ENCODE data around the gene KLHDC8B.
"Not testable (repeated sequence)": the region's sequence is repeated elsewhere in the genome, so short reads cannot be mapped to it uniquely, and the experiment has no call there.

KLHDC8B gene

DNA sequence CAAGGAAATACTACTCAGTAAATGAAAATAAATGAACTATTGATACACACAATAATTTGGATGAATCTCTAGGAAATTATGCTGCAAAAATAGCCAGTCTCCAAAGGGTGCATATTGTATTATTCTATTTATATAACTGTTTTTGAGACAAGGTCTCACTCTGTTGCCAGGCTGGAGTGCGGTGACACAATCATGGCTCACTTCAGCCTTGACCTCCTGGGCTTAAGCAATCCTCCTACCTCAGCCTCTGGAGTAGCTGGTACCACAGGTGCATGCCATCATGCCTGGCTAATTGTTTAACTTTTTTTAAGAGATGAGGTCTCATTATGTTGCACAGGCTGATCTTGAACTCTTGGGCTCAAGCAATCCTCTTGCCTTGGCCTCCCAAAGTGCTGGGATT, 12.5 kb downstream of the KLHDC8B start:
- peaks cover 11% of the 10 kb centered on the region for H3K27me3 Mint-ChIP-seq (ENCODE audit: low read depth)
- H3K9me3 Mint-ChIP-seq = no peaks in the 10 kb centered on the region
- no peak overlapping the region for H3K27ac Mint-ChIP-seq
- no peaks in the 10 kb centered on the region for H3K36me3 Mint-ChIP-seq (ENCODE audit: low read depth)
- no peak overlapping the region for H3K4me3 Mint-ChIP-seq
- H3K4me1 Mint-ChIP-seq (ENCODE audit: low read depth) = no peaks in the 10 kb centered on the region

DNA sequence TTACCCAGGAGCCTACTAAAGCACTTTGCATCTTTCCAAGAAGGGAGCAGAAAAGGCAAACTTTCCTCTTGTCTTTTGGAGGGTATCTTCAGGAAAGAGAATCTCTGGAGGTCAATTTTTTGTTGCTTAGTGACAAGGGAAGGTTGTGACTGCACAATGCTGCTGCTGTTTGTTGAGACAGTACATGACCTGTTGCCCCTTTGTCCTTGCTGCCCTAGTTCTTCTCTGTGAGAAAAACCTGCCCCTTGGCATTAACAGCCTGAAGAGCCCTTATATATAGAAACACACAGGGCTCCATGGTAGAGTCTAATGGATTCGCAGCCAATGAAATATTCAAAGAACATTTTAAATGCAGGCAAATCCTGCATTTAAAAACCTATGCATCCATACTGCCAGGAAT, 20.3 kb downstream of the KLHDC8B start:
- H3K4me3 Mint-ChIP-seq = no peak overlapping the region
- peaks cover 4% of the 10 kb centered on the region for H3K27me3 Mint-ChIP-seq (ENCODE audit: low read depth)
- no peak overlapping the region for H3K27ac Mint-ChIP-seq
- no peaks in the 10 kb centered on the region for H3K4me1 Mint-ChIP-seq (ENCODE audit: low read depth)
- H3K36me3 Mint-ChIP-seq (ENCODE audit: low read depth) = no peaks in the 10 kb centered on the region
- no peaks in the 10 kb centered on the region for H3K9me3 Mint-ChIP-seq

DNA sequence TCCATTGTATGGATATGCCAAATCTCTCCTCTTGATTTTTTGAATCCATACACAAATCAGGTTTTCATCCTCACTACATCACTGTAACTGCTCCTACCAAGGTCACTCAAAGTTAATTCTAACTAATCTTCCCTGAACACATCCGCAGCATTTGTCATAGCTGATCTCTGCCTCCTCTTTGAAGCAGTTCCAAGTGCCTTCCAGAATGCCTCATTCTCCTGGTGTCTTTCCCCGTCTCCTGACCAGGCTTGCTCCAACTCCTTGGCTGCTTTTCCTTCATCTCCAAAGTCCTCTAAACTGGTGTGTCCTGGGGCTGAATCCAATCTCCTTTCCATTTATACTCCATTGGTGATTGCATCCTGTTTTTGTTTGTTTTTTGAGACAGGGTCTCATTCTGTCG, 26.8 kb downstream of the KLHDC8B start:
- Mint-ChIP-seq H3K4me3 (no peak overlapping the region), H3K27me3 (ENCODE audit: low read depth) (peaks cover 9% of the 10 kb centered on the region), H3K36me3 (ENCODE audit: low read depth) (no peaks in the 10 kb centered on the region), H3K9me3 (peaks cover 6% of the 10 kb centered on the region), H3K27ac (no peak overlapping the region), H3K4me1 (ENCODE audit: low read depth) (no peaks in the 10 kb centered on the region)

DNA sequence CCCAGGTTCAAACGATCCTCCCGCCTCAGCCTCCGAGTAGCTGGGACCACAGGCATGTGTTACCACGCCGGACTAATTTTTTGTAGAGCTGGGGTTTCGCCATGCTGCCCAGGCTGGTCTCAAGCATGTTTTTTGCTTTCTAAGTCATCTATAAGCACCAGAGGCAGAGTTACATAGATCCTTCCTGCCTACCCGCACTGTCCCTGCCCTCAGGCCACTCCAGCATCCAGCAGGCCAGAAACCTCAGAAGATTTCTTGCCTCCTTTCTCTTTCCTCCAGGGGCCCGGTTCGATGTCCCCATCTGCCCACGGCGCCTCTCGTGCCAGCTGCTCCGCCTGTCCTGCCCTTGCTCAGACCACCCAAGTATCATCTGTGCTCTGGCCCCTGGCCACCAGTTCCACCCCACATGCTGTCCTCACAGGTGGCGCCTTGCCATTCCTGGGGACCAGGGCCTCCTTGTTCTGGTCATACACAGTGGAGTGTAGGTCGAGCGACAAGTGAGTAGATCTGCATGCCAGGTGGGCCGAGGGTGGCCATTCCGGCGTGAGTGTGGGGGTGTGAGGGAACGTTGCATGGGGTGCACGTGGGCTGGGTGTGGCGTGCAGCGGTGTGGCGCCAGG, 27.3 kb downstream of the KLHDC8B start:
- H3K9me3 Mint-ChIP-seq = peaks cover 6% of the 10 kb centered on the region
- no peak overlapping the region for H3K27ac Mint-ChIP-seq
- H3K4me3 Mint-ChIP-seq = no peak overlapping the region
- H3K4me1 Mint-ChIP-seq (ENCODE audit: low read depth) = no peaks in the 10 kb centered on the region
- H3K36me3 Mint-ChIP-seq (ENCODE audit: low read depth) = no peaks in the 10 kb centered on the region
- peaks cover 14% of the 10 kb centered on the region for H3K27me3 Mint-ChIP-seq (ENCODE audit: low read depth)

DNA sequence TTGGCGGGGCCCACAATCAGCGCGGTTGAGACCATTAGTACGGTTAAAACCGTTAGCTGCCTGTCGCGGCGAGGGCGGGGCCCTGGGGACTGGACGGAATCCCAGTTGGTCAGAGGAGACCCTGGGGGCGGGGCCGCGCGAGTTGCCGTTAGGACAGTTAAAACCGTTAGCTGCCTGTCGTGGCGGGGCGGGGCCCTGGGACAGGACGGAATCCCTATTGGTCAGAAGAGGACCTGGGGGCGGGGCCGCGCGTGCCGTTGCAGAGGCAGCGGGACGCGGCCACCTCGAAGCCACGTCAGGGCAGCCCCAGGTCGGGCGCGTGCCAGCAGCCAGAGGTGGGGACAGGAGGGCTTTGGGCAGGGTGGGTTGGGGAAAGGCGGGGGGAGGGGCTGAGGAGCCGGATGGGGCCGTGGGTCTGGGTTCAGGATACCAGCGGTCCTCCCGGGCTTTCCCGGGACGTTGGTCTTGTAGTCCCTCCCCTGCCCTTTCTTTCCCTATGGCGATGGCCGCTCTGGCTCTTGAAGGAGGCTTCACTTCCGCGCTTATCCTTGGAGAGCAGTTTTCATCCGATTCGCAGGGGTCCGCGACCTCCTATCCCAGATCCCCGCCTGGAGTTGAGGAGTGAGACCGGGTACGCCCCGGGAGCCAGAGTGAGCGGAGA, 28.0 kb downstream of the KLHDC8B start:
- Mint-ChIP-seq H3K4me1 (ENCODE audit: low read depth) (no peaks in the 10 kb centered on the region), H3K27ac (no peak overlapping the region), H3K27me3 (ENCODE audit: low read depth) (peaks cover 16% of the 10 kb centered on the region), H3K36me3 (ENCODE audit: low read depth) (no peaks in the 10 kb centered on the region), H3K4me3 (no peak overlapping the region), H3K9me3 (peaks cover 6% of the 10 kb centered on the region)

DNA sequence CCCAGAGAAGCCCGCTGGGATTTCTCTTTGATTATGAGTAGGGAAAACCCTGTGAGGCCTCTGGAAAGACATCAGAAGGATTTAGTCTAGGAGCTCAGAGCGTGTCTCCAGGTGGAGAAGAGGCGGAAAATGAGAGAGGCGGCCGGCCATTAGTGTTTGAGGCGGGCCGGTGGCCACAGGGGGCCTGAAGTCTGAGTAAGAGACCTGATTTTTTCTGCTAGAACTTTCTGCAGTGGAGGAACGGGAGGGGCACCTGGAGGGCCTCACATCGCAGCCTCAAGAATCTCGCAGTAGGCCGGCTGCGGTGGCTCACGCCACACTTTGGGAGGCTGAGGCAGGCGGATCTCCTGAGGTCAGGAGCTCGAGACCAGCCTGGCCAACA, 28.5 kb downstream of the KLHDC8B start:
- H3K27me3 Mint-ChIP-seq (ENCODE audit: low read depth) = peaks cover 18% of the 10 kb centered on the region
- H3K9me3 Mint-ChIP-seq = peaks cover 6% of the 10 kb centered on the region
- no peak overlapping the region for H3K27ac Mint-ChIP-seq
- no peak overlapping the region for H3K4me3 Mint-ChIP-seq
- H3K4me1 Mint-ChIP-seq (ENCODE audit: low read depth) = no peaks in the 10 kb centered on the region
- H3K36me3 Mint-ChIP-seq (ENCODE audit: low read depth) = no peaks in the 10 kb centered on the region

DNA sequence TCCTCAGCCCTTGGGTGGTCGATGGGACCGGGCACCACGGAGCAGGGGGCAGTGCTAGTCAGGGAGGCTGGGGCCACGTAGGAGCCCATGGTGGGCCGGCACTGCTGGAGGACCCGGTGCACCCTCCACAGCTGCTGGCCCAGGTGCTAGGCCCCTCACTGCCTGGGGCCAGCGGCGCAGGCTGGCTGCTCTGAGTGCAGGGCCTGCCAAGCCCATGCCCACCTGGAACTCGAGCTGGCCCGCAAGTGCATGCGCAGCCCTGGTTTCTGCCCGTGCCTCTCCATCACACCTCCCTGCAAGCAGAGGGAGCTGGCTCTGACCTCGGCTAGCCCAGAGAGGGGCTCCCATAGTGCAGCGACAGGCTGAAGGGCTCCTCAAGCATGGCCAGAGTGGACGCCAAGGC, 42.1 kb downstream of the KLHDC8B start:
- Mint-ChIP-seq H3K9me3 (no peaks in the 10 kb centered on the region), H3K27me3 (ENCODE audit: low read depth) (no peaks in the 10 kb centered on the region), H3K4me3 (no peak overlapping the region), H3K4me1 (ENCODE audit: low read depth) (no peaks in the 10 kb centered on the region), H3K36me3 (ENCODE audit: low read depth) (no peaks in the 10 kb centered on the region), H3K27ac (no peak overlapping the region)

DNA sequence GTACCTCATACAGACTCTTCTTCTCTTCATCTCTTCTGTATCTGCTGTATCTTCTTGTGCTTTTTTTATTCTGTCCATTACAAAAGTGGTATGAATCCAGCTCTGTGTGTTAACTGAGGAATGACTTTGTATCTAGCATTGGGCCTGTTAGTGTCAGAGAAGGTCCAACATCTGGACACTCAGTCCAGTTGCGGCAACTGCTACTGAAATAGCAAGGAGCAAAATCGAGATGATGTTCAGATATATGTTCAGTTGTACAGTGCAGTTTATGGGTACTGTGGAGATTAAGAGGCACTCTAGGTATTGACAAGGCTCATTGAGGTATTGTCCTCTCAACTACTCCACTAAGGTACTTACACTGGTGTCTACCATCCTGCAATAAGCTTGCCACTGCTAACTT, 42.6 kb downstream of the KLHDC8B start:
- no peaks in the 10 kb centered on the region for H3K27me3 Mint-ChIP-seq (ENCODE audit: low read depth)
- no peaks in the 10 kb centered on the region for H3K9me3 Mint-ChIP-seq
- H3K27ac Mint-ChIP-seq = no peak overlapping the region
- H3K4me1 Mint-ChIP-seq (ENCODE audit: low read depth) = no peaks in the 10 kb centered on the region
- H3K4me3 Mint-ChIP-seq = no peak overlapping the region
- no peaks in the 10 kb centered on the region for H3K36me3 Mint-ChIP-seq (ENCODE audit: low read depth)

DNA sequence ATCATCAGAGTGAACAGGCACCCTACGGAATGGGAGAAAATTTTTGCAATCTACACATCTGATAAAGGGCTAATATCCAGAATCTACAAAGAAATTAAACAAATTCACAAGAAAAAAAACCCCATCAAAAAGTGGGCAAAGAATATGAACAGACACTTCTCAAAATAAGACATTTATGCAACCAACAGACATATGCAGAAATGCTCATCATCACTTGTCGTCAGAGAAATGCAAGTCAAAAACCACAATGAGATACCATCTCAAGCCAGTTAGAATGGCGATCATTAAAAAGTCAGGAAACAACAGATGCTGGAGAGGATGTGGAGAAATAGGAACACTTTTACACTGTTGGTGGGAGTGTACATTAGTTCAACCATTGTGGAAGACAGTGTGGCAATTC, 45.3 kb downstream of the KLHDC8B start:
- not testable (repeated sequence) for H3K9me3 Mint-ChIP-seq; H3K36me3 Mint-ChIP-seq (ENCODE audit: low read depth); H3K4me1 Mint-ChIP-seq (ENCODE audit: low read depth); H3K4me3 Mint-ChIP-seq; H3K27me3 Mint-ChIP-seq (ENCODE audit: low read depth); H3K27ac Mint-ChIP-seq

DNA sequence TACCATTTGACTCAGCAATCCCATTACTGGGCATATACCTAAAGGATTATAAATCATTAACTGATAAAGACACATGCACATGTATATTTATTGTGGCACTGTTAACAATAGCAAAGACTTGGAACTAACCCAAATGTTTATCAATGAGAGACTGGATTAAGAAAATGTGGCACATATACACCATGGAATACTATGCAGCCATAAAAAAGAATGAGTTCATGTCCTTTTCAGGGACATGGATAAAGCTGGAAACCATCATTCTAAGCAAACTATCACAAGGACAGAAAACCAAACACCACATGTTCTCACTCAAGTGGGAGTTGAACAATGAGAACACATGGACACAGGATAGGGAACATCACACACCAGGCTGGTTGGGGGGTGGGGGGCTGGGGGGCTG, 45.7 kb downstream of the KLHDC8B start:
- peaks cover 11% of the 10 kb centered on the region for H3K9me3 Mint-ChIP-seq
- H3K36me3 Mint-ChIP-seq (ENCODE audit: low read depth); H3K4me1 Mint-ChIP-seq (ENCODE audit: low read depth); H3K4me3 Mint-ChIP-seq; H3K27ac Mint-ChIP-seq; H3K27me3 Mint-ChIP-seq (ENCODE audit: low read depth): not testable (repeated sequence)

DNA sequence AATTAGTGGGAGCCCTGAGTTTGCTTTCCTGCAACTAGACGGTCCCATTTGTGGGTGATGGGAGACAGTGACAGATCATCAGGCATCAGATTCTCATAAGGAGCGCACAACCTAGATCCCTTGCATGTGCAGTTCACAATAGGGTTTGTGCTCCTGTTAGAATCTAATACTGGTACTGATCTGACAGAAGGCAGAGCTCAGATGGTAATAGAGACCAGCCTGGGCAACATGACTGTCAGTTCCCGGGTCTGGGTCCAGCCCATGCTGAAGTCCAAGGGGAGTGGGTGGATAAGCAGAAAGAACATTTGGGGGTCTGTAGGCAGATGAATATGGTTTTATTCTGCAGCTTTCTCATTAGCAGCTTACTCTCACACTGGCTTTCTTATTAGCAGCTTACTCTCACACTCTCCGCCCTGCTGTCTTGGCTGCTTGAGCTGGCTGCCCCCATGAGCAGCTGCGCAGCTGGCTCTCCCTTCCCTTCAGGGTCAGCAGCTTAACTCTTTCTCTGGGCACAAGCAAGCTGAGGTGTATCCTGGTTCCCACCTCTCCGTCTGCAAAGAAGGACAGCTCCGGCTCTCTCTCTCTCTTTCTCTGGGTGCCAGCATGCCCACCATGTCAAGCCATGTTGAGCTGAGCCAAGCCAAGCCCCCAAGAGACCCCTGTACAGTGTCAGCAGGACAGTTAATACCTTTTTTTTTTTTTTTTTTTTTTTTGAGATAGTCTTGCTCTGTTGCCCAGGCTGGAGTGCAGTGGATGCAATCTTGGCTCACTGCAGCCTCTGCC, 46.5 kb downstream of the KLHDC8B start:
- Mint-ChIP-seq H3K4me3 (no peak overlapping the region), H3K36me3 (ENCODE audit: low read depth) (no peaks in the 10 kb centered on the region), H3K27ac (no peak overlapping the region), H3K4me1 (ENCODE audit: low read depth) (no peaks in the 10 kb centered on the region), H3K9me3 (peaks cover 14% of the 10 kb centered on the region), H3K27me3 (ENCODE audit: low read depth) (peaks cover 3% of the 10 kb centered on the region)

DNA sequence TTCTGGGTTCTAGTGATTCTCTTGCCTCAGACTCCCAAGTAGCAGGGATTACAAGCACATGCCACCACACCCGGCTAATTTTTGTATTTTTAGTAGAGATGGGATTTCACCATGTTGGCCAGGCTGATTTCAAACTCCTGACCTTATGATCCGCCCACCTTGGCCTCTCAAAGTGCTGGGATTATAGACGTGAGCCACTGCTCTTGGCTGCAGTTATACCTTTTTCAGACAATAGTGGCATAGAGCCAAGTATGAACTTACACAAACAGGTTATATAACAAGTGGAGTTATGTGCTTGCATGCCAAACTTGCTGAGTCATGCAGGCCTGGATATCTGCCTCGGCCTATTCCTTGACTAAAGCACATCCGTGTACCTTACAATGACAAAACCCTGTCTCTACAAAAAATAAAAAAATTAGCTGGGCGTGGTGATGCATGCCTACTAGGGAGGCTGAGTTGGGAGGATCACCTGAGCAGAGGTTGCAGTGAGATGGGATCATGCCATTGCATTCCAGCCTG, 47.1 kb downstream of the KLHDC8B start:
- H3K36me3 Mint-ChIP-seq (ENCODE audit: low read depth); H3K4me3 Mint-ChIP-seq; H3K27ac Mint-ChIP-seq; H3K27me3 Mint-ChIP-seq (ENCODE audit: low read depth); H3K4me1 Mint-ChIP-seq (ENCODE audit: low read depth): not testable (repeated sequence)
- peaks cover 14% of the 10 kb centered on the region for H3K9me3 Mint-ChIP-seq

DNA sequence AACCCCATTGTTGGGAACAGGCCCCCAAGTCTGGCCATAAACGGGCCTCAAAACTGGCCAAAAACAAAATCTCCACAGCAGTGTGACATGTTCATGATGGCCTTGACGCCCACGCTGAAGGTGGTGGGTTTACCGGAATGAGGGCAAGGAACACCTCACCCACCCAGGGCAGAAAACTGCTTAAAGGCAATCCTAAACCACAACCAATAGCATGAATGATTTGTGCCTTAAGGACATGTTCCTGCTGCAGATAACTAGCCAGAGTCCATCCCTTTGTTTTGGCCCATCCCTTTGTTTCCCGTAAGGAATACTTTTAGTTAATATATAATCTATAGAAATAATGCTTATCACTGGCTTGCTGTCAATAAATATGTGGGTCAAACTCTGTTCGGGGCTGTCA, 47.7 kb downstream of the KLHDC8B start:
- Mint-ChIP-seq H3K27ac (no peak overlapping the region), H3K36me3 (ENCODE audit: low read depth) (no peaks in the 10 kb centered on the region), H3K27me3 (ENCODE audit: low read depth) (peaks cover 3% of the 10 kb centered on the region), H3K9me3 (peaks cover 15% of the 10 kb centered on the region), H3K4me3 (no peak overlapping the region), H3K4me1 (ENCODE audit: low read depth) (no peaks in the 10 kb centered on the region)

DNA sequence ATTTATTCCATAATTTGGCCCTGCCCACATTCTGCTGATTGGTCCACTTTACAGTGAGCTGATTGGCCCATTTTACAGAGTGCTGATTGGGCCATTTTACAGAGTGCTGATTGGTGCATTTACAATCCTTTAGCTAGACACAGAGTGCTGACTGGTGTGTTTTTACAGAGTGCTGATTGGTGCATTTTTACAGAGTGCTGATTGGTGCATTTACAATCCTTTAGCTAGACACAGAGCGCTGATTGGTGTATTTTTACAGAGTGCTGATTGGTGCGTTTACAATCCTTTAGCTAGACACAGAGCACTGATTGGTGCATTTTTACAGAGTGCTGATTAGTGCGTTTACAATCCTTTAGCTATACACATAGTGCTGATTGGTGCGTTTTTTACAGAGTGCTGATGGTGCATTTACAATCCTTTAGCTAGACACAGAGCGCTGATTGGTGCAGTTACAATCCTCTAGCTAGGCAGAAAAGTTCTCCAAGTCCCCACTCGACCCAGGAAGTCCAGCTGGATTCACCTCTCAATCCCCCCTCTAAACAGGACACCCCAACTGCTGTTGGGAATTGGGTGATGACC, 49.7 kb downstream of the KLHDC8B start:
- H3K27me3 Mint-ChIP-seq (ENCODE audit: low read depth); H3K4me1 Mint-ChIP-seq (ENCODE audit: low read depth); H3K36me3 Mint-ChIP-seq (ENCODE audit: low read depth); H3K4me3 Mint-ChIP-seq; H3K27ac Mint-ChIP-seq: not testable (repeated sequence)
- H3K9me3 Mint-ChIP-seq = peaks cover 21% of the 10 kb centered on the region

DNA sequence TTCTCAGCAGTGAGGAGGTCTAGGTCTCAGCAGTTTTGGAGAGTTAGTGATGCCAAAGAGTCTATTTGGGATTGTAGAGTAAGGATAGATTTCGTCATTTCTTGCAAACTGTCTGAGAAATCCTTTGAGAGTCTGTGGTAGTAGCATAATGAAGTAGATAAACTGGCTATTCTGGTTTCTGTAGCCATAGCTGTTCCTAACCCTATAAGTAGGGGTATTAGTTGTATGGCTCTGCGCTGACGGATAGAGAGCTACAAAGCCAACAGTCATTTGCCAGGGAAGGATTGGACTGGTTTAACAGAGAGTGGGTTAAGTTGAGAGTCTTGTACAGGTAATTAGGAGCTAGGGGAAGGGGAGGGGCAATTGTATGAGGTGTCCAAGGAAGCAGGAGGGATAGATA, 50.6 kb downstream of the KLHDC8B start:
- Mint-ChIP-seq H3K4me3 (no peak overlapping the region), H3K27ac (no peak overlapping the region), H3K4me1 (ENCODE audit: low read depth) (no peaks in the 10 kb centered on the region), H3K27me3 (ENCODE audit: low read depth) (peaks cover 3% of the 10 kb centered on the region), H3K9me3 (peaks cover 31% of the 10 kb centered on the region), H3K36me3 (ENCODE audit: low read depth) (no peaks in the 10 kb centered on the region)

Measured in T-helper 1 cell treated with Interleukin-12 subunit alpha and Interleukin-12 subunit beta and Interleukin-4 antibody, amounts not matched to agents 30 μg/mL and 1 μg/mL, for 36 hours (primary cell).